Iris pigment epithelial cell (primary cell): ENCODE data around the gene SASH1.
A peak's percentile ranks its signal among the peaks of the same experiment; 100 is the strongest.
"Not testable (repeated sequence)": the region's sequence is repeated elsewhere in the genome, so short reads cannot be mapped to it uniquely, and the experiment has no call there.

Source experiments
- DNase-seq: peaks from one replicate; pipeline ENCODE4 v3.0.0-alpha.2; 2011; ENCODE audit warnings: low read depth

Gene SASH1

GRCh38 chr6:148550569-148550968 is 207.9 kb downstream of the SASH1 start:
- peak; percentile 58 for DNase-seq

- DNase-seq: no peak
Measured at GRCh38 chr6:148551226-148551625, 208.6 kb downstream of the SASH1 start.

- no peak for DNase-seq
Measured at GRCh38 chr6:148556410-148556809, 213.8 kb downstream of the SASH1 start.

- peak; percentile 59 for DNase-seq
Measured at GRCh38 chr6:148557796-148558321, 215.2 kb downstream of the SASH1 start.

GRCh38 chr6:148559848-148560433 is 217.3 kb downstream of the SASH1 start:
- DNase-seq: peak; percentile 60

GRCh38 chr6:148561629-148562028 is 219.0 kb downstream of the SASH1 start:
- no peak for DNase-seq

GRCh38 chr6:148563066-148563465 is 220.4 kb downstream of the SASH1 start:
- no peak for DNase-seq

GRCh38 chr6:148564494-148565035 is 221.9 kb downstream of the SASH1 start:
- no peak for DNase-seq

- DNase-seq: no peak
Measured at GRCh38 chr6:148565321-148565926, 222.8 kb downstream of the SASH1 start.

GRCh38 chr6:148565930-148566663 is 223.5 kb downstream of the SASH1 start:
- peak; percentile 96 for DNase-seq

- no peak for DNase-seq
Measured at GRCh38 chr6:148566664-148567350, 224.2 kb downstream of the SASH1 start.

GRCh38 chr6:148570456-148570855 is 227.8 kb downstream of the SASH1 start:
- DNase-seq: no peak

- DNase-seq: no peak
Measured at GRCh38 chr6:148572676-148573335, 230.2 kb downstream of the SASH1 start.

- DNase-seq: no peak
Measured at GRCh38 chr6:148573922-148574321, 231.3 kb downstream of the SASH1 start.

GRCh38 chr6:148577687-148578488 is 235.2 kb downstream of the SASH1 start:
- DNase-seq: peak; percentile 76

GRCh38 chr6:148578489-148578814 is 235.8 kb downstream of the SASH1 start:
- no peak for DNase-seq

- DNase-seq: no peak
Measured at GRCh38 chr6:148578837-148579565, 236.4 kb downstream of the SASH1 start.

GRCh38 chr6:148580442-148580841 is 237.8 kb downstream of the SASH1 start:
- no peak for DNase-seq

- no peak for DNase-seq
Measured at GRCh38 chr6:148583631-148584030, 241.0 kb downstream of the SASH1 start.

- DNase-seq: not testable (repeated sequence)
Measured at GRCh38 chr6:148585641-148586040, 243.0 kb downstream of the SASH1 start.
